Glutamatergic neuron (in vitro differentiated cells): ENCODE measurements around the gene STX18. TPM values are rescaled to one million over a fixed set of nuclear protein-coding genes. Genes with fewer than 3 reads are reported as not detected.
"Not testable (repeated sequence)": the region's sequence is repeated elsewhere in the genome, so short reads cannot be mapped to it uniquely, and the experiment has no call there.

ENCODE experiments used
- DNase-seq: peaks from one replicate; pipeline ENCODE4 v3.0.0; 2022
- H3K27ac Mint-ChIP-seq: one replicate; pipeline ENCODE4 v1.8.0; 2020; ENCODE audit warnings: mild to moderate bottlenecking, mixed read lengths, inconsistent platforms; ENCODE audit not compliant: unreplicated experiment
- H3K27me3 Mint-ChIP-seq: one replicate; pipeline ENCODE4 v1.8.0; 2020; ENCODE audit warnings: mild to moderate bottlenecking, moderate library complexity, mixed read lengths, inconsistent platforms; ENCODE audit not compliant: unreplicated experiment
- H3K36me3 Mint-ChIP-seq: one replicate; pipeline ENCODE4 v1.8.0; 2020; ENCODE audit warnings: mild to moderate bottlenecking, mixed read lengths, inconsistent platforms; ENCODE audit not compliant: unreplicated experiment
- H3K4me1 Mint-ChIP-seq: one replicate; pipeline ENCODE4 v1.8.0; 2020; ENCODE audit warnings: mild to moderate bottlenecking, low read depth, mixed read lengths, inconsistent platforms; ENCODE audit not compliant: unreplicated experiment
- H3K4me3 Mint-ChIP-seq: one replicate; pipeline ENCODE4 v1.8.0; 2020; ENCODE audit warnings: mild to moderate bottlenecking, mixed read lengths, inconsistent platforms; ENCODE audit not compliant: unreplicated experiment
- H3K9me3 Mint-ChIP-seq: one replicate; pipeline ENCODE4 v1.8.0; 2020; ENCODE audit warnings: mild to moderate bottlenecking, moderate library complexity, mixed read lengths, inconsistent platforms; ENCODE audit not compliant: unreplicated experiment
- total RNA-seq: library from RNA; stranded (reverse); fragmentation: NEBNext Ultra II Directional; extraction: Animal tissue kit (Norgen Biotek cat#: 25700); gene quantifications from one replicate; pipeline ENCODE4 v1.2.1, GENCODE V29; 2021; ENCODE audit not compliant: unreplicated experiment
- TF ChIP-seq, protein P1 (sequence below): fragments of 200-600 bp; sonication (generic); IDR thresholded peaks from one replicate; pipeline ENCODE4 v1.5.0; 2021; ENCODE audit not compliant: partially characterized antibody, unreplicated experiment

STX18 gene
- total RNA-seq, 1 donor from 2014 or later, result 26.3 TPM

- H3K9me3 Mint-ChIP-seq, result peaks cover 3% of the 10 kb centered on the region
- peak overlapping the region; percentile 83 for H3K4me3 Mint-ChIP-seq
- peaks cover 6% of the 10 kb centered on the region for H3K36me3 Mint-ChIP-seq
- peaks cover 5% of the 10 kb centered on the region for H3K27me3 Mint-ChIP-seq
- peak overlapping the region; percentile 72 for H3K27ac Mint-ChIP-seq
- DNase-seq, result no peak
- H3K4me1 Mint-ChIP-seq, result peaks cover 16% of the 10 kb centered on the region
- TF ChIP-seq, protein P1, sequence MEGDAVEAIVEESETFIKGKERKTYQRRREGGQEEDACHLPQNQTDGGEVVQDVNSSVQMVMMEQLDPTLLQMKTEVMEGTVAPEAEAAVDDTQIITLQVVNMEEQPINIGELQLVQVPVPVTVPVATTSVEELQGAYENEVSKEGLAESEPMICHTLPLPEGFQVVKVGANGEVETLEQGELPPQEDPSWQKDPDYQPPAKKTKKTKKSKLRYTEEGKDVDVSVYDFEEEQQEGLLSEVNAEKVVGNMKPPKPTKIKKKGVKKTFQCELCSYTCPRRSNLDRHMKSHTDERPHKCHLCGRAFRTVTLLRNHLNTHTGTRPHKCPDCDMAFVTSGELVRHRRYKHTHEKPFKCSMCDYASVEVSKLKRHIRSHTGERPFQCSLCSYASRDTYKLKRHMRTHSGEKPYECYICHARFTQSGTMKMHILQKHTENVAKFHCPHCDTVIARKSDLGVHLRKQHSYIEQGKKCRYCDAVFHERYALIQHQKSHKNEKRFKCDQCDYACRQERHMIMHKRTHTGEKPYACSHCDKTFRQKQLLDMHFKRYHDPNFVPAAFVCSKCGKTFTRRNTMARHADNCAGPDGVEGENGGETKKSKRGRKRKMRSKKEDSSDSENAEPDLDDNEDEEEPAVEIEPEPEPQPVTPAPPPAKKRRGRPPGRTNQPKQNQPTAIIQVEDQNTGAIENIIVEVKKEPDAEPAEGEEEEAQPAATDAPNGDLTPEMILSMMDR, result no peak
Observed at GRCh38 chr4:4574792-4575191, 32.9 kb upstream of the STX18 start.

GRCh38 chr4:4574052-4574451 lies 32.2 kb upstream of the STX18 start:
- Mint-ChIP-seq H3K36me3 (peaks cover 13% of the 10 kb centered on the region), H3K4me3 (no peak overlapping the region), H3K9me3 (peaks cover 3% of the 10 kb centered on the region), H3K27me3 (peaks cover 5% of the 10 kb centered on the region), H3K4me1 (peaks cover 13% of the 10 kb centered on the region), H3K27ac (no peak overlapping the region)
- no peak for DNase-seq
- TF ChIP-seq, protein P1, result no peak

GRCh38 chr4:4572821-4573220 lies 31.0 kb upstream of the STX18 start:
- H3K27me3 Mint-ChIP-seq, result peaks cover 5% of the 10 kb centered on the region
- H3K36me3 Mint-ChIP-seq, result peaks cover 19% of the 10 kb centered on the region
- peaks cover 7% of the 10 kb centered on the region for H3K4me1 Mint-ChIP-seq
- H3K4me3 Mint-ChIP-seq, result no peak overlapping the region
- TF ChIP-seq, protein P1, result no peak
- no peak for DNase-seq
- no peak overlapping the region for H3K27ac Mint-ChIP-seq
- peaks cover 3% of the 10 kb centered on the region for H3K9me3 Mint-ChIP-seq

- not testable (repeated sequence) for DNase-seq, H3K4me3 Mint-ChIP-seq, H3K27me3 Mint-ChIP-seq, H3K27ac Mint-ChIP-seq, H3K4me1 Mint-ChIP-seq, H3K9me3 Mint-ChIP-seq
- H3K36me3 Mint-ChIP-seq, result peaks cover 25% of the 10 kb centered on the region
Observed at GRCh38 chr4:4569861-4570260, 28.0 kb upstream of the STX18 start.

DNA sequence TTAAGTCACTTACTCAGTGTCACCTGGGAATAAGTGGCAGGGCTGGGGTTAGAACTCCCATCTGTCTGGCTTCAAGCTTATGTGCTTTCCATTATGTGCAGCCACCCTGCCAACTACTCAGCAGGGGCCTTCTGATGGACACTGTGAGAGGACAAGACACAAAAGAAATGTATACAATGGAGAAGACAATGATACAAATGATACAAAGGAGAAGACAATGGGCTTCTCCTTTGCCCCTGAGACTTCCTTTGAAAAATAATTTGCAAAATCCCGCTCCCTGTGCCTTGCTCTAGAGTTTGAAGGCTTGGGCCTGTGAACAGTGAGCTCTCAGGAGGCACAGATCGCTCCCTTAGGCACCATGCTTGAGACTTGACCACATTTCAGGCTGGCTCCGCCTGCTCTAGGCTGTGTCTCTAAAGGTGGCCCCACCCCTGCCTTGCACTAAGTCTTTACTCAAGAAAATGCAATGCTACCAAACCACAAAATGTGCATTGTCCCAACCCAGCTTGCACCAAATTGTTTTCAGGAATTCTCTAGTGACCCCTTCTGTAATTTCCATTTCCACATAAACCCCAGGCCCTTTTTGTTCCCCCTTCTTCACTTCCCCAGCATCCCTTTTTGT lies 27.1 kb upstream of the STX18 start:
- no peaks in the 10 kb centered on the region for H3K27me3 Mint-ChIP-seq
- DNase-seq, result no peak
- H3K4me1 Mint-ChIP-seq, result no peaks in the 10 kb centered on the region
- peaks cover 3% of the 10 kb centered on the region for H3K9me3 Mint-ChIP-seq
- H3K36me3 Mint-ChIP-seq, result peaks cover 28% of the 10 kb centered on the region
- H3K4me3 Mint-ChIP-seq, result no peak overlapping the region
- peak overlapping the region; percentile 5 for H3K27ac Mint-ChIP-seq
- TF ChIP-seq, protein P1, result no peak

DNA sequence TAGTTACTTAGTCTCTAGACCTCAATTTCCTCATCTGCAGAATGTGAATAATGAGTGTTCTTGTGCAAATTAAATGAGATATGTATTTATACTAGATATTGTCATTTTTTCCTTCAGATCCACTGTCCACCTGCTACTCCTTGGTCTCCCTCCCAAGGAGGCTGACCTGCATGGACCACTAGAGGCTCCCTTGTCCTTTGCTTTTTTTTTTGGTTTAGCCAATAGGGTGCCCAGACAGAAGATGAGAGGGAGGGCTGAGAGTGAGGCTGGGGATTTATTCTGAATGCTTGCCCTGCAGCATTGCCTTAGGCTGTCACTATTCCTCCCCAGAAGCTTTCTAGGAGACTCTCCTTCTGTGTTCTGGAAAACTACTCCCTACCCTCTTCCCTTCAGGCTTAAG lies 24.5 kb upstream of the STX18 start:
- peaks cover 28% of the 10 kb centered on the region for H3K36me3 Mint-ChIP-seq

More for the DNA sequence above, 24.5 kb upstream of the STX18 start:
- not testable (repeated sequence) for H3K4me1 Mint-ChIP-seq, DNase-seq, H3K9me3 Mint-ChIP-seq, H3K27me3 Mint-ChIP-seq, H3K27ac Mint-ChIP-seq, H3K4me3 Mint-ChIP-seq
